Measurements from ENCODE around the gene SPARC.
"Not testable (repeated sequence)": the region's sequence is repeated elsewhere in the genome, so short reads cannot be mapped to it uniquely, and the experiment has no call there.

Gene SPARC

DNA sequence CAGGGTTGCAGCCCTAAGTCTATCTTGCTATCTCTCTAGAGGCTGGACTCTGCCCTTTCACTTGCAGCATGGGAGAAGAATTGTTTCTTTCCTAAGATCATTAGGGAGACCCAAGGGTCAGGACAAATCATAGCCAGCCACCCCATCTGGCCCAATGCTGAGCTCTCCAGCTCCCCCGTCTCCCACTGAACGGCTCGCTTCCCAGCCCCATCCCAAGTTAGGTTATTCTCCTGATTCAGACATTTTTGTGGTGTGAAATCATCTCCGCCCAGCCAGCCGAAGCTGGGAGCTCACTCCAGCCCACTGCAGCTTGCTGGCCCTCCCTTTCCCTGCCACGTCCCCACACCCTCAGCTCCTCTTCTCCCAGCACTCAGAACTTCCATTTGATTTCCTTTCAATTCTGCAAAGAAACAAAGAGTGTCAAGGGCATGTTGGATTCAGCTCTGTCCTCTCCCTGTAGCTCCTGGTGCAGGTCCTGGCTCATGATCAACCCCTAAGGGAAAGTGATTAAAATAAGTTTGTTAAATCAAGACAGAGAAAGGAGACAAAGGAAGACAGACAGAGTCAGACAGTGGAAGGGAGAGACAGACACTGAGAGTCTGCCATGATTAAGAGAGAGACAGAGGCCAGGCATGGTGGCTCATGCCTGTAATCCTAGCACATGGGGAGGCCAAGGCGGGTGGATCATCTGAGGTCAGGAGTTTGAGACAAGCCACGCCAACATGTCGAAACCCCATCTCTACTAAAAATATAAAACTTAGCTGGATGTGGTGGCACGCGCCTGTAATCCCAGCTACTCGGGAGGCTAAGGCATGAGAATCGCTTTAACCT is 12.6 kb upstream of the SPARC start:
- DNase-seq: no peak

- DNase-seq: not testable (repeated sequence)
Observed at GRCh38 chr5:151698081-151698480, 11.4 kb upstream of the SPARC start.

GRCh38 chr5:151697452-151697851 is 10.7 kb upstream of the SPARC start:
- DNase-seq: no peak

DNA sequence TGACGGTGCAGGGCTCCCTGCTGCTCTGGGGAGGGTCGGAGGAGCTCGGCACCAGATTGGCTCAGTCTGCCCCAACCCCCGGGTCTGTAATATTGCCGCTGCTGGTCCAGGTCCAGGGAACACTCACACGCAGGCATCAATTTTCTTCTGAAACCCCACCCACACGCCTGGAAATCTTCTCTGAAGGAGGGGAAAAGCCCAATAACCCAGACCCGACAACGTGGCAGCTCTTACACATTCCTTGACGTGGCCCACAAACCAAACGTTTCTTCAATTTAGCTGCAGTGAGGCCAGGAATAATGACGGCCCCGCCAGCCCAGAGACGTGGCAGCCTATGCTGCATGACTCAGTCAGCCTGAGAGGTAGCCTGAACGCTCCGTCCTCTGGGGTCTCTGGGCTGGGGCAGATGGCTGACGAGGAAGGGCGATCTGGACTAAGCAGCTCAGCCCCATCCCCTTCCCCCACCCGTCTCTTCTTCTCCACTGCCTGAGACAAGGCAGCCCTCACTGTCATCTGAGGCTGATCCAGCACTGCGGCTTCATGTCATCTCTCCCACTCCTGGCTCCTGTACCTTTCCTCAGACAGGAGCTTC is 9.9 kb upstream of the SPARC start:
- no peak for DNase-seq

- DNase-seq: no peak
Observed at GRCh38 chr5:151695464-151695863, 8.7 kb upstream of the SPARC start.

DNA sequence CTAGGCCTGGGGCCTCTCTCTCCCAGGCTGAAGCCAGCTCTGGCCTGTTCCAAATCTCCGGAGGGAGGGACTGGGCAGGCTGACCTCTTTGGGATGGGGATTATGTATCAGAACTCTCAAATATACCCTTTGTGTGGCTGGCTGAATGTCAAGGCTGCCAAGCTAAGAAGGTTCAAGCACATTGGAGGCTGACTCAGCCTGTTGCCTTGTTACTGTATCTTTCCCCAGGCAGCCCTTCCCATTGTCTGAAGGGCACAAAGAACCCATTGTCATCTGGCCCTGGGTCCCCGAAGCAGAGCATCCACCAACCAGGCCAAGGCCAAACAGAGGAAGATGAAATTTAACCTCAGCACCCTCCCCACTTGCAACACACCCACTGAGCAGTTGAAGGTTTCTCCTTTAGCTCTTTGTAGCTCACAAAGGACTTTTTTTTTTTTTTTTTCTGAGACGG is 7.3 kb upstream of the SPARC start:
- DNase-seq: no peak

- no peak for DNase-seq
Observed at GRCh38 chr5:151692312-151692711, 5.6 kb upstream of the SPARC start.

DNA sequence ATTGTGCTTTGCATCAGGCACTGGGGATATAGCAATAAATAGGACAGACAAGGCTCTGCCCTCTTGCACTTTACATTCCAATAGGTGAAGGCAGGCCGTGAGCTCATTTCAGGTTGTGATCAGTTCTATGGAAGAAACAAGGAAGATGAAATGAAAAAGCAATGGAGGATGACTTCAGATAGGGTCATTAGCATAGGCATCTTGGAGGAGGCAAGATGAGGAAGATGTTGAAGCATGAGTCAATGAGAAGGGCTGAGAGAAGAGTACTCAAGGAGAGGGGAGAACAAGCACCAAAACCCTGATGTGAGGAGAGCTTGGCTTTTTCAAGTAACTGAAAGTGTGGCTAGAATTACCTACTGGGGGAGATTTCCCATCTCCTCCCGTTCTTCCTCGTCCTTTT is 5.0 kb upstream of the SPARC start:
- no peak for DNase-seq

- not testable (repeated sequence) for DNase-seq
Observed at GRCh38 chr5:151689591-151689990, 2.9 kb upstream of the SPARC start.

- no peak for DNase-seq
Observed at GRCh38 chr5:151688436-151688835, 1.7 kb upstream of the SPARC start.

DNA sequence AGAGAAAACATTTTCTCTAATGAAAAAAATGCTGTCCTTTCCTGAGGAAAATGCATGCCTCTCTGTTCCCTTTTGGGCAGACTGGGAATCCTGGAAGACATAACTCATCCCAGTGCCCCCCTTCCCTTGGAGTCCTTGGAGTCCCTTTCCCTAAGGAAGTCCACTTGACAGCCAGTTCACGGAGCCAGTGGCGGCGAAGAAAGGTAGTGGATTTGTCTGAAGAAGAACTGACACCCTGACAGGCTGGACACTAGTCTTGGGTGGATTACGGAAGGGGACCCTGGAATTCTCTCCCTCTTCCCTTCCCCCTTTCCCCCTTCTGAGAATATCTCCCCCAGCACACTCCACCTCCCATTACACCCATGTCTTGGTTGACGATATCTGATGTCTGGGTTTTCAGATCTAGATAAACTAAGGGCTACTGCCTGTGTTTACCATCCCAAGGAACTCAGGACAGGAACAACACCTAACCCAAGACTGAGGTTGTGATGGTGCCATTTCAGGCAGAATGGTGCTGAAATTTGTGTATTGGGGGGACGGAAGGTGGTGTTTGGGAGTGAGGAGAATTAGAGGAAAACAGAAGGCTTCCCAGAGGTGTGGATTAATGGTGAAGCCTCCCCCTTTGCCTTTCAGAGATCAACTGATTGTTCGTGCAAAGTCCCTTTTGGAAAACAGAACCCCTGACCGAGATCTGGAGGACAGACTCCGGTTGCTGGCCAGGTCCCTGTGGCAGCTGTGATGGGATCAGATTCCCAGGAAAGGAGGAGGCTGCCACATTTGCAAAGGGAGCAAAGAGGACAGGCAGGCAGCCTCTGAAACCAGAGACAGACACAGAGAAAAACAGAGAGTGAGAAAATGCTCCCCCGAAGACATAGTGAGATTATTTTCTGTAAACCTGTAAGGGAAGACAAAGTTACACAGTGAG is 704 bp downstream of the SPARC start:
- DNase-seq: no peak

- no peak for DNase-seq
Observed at GRCh38 chr5:151684690-151685361, 1.9 kb downstream of the SPARC start.

- DNase-seq: no peak
Observed at GRCh38 chr5:151683986-151684588, 2.6 kb downstream of the SPARC start.

GRCh38 chr5:151683444-151683843 is 3.3 kb downstream of the SPARC start:
- DNase-seq: no peak

DNA sequence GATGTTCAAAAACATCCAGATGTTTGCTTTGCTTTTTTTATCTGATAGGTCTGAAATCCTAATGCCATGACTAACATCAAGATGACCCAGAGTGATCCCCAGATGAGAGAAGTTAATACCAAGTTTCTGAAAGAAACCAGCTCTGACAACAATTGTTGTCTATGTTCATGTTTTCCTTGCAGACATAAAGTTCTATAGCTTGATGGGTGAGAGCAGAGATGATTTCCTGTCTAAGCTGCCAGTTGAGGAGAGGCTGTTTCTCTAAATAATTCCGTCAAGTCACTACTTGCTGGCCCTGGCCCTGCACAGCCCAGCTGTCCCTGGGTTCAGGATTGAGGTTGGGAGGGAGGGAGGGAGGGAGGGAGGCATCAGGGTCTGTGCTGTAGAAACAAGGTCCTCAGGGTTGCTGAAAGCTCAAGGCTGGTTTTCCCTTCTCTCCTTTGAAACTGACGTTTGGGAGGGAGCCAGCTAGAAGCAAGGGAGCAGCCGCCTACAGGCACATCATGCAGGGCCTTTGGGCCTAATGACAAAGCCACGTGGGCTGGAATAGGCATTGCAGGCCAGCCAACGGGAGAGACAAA is 3.9 kb downstream of the SPARC start:
- DNase-seq: no peak

DNA sequence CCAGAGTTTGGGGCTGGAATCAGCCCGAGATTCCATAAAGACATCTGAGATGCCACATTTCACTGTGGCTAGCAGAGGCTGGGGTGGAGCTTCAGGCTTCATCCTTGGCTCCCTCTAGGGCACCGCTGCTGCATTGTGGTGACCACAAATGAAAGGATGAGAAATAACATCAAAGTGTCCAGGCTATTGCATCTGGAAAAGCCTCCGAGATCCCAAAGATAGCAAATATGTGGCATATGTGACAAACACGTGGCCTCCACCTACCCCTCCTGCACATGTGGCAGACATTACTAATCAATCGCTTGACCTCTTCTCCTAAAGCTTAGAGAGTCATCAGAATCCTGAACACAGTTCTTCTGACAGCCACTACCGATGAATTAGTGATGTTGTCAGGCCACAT is 4.5 kb downstream of the SPARC start:
- no peak for DNase-seq

DNA sequence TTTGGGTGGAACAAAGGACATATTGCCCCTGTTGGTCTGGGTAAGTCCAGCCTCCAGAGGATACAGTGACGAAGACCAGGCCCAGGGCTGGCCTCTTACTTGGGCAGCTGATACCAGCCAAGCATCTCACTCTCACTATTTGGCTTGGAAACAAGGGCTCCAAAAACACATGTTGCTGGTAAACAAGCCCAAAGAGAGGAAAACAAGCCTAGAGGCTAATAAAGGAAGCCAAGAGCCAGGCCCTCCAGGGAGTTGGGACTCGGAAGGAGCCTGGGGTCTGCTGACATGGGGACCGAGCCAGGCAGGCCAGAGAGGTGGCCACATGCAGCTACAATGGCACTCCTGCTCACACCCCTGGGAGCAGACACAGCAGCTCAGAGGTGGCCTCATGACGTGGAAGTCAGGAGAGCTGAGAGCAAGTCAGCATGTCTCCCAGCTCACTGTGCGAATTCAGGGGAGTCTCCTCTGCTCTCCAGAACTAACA is 5.7 kb downstream of the SPARC start:
- DNase-seq: no peak

DNA sequence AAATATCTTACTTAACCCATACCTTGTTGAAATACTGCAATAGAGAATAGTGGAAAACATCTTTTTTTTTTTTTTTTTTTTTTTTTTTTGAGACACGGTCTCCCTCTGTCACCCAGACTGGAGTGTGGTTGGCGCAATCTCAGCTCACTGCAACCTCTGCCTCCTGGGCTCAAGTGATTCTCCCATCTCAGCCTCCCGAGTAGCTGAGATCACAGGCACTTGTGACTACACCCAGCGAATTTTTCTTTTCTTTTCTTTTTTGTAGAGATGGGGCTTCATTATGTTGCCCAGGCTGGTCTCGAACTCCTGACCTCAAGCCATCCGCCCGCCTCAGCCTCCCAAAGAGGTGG is 6.6 kb downstream of the SPARC start:
- DNase-seq: not testable (repeated sequence)

GRCh38 chr5:151679421-151680155 is 7.1 kb downstream of the SPARC start:
- DNase-seq: no peak

GRCh38 chr5:151678713-151679112 is 8.0 kb downstream of the SPARC start:
- no peak for DNase-seq
